NOMO-1 treated with dmso at 0.1 percent for 144 hours (cell line): ENCODE results near the gene DAD1.
A peak's percentile ranks its signal among the peaks of the same experiment; 100 is the strongest.
"Not testable (repeated sequence)": the region's sequence is repeated elsewhere in the genome, so short reads cannot be mapped to it uniquely, and the experiment has no call there.

ENCODE experiments used
- DNase-seq: peaks from one replicate; lab custom pipeline; 2025; ENCODE audit not compliant: unreplicated experiment; lab: John Stamatoyannopoulos, UW

Gene DAD1

GRCh38 chr14:22569106-22569736 is 19.8 kb downstream of the DAD1 start:
- DNase-seq: no peak

GRCh38 chr14:22567437-22567836 is 21.6 kb downstream of the DAD1 start:
- DNase-seq: no peak

DNA sequence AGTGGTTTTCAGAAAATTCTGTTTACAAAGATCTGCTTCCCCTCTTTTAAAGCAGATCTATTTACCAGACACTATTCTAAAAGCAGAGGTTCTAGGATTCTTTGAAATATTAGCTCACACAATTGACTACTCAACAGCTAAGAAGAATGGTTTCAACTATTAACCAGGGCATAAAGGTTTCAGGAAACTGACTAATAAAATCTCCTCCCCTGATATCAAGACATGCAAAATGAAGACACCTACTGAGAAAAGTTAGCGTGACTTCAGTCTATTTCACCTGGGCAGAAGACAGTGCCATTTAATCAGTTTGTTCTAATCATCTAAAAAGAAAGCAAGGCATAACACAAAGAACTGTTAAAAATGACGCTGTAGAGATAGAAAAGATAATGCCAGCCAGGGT is 22.2 kb downstream of the DAD1 start:
- DNase-seq: no peak

DNA sequence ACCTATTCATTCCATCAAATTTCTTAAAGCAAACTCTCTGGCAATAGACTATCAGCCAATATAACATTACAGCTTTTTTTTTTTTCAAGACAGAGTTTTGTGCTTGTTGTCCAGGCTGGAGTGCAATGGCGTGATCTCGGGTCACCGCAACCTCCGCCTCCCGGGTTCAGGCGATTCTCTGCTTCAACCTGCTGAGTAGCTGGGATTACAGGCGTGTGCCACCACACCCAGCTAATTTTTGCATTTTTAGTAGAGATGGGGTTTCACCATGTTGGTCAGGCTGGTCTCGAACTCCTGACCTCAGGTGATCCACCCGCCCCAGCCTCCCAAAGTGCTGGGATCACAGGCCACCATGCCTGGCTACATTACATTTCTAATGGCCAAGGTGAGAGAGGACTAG is 22.8 kb downstream of the DAD1 start:
- DNase-seq: not testable (repeated sequence)

GRCh38 chr14:22565391-22565945 is 23.6 kb downstream of the DAD1 start:
- DNase-seq: no peak

- DNase-seq: no peak
Measured at GRCh38 chr14:22564463-22564862, 24.6 kb downstream of the DAD1 start.

DNA sequence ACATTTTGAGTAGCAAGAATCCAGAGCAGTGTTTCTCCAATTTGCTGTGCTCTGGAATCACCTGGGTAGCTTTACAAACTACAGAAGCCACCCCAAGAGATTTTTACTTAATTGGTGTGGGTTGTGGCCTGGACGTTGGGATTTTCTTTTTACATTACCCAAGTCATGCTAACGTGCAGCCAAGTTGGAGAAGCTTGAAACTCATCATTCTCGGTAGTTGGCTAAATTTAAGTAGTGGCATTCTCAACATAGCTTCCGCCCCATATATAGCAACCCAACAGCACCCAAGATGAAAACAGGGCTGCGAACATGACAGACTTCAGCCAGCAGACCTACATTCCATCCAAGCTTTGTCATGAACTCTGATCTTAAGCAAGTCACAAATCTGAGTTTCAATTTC is 25.0 kb downstream of the DAD1 start:
- no peak for DNase-seq

DNA sequence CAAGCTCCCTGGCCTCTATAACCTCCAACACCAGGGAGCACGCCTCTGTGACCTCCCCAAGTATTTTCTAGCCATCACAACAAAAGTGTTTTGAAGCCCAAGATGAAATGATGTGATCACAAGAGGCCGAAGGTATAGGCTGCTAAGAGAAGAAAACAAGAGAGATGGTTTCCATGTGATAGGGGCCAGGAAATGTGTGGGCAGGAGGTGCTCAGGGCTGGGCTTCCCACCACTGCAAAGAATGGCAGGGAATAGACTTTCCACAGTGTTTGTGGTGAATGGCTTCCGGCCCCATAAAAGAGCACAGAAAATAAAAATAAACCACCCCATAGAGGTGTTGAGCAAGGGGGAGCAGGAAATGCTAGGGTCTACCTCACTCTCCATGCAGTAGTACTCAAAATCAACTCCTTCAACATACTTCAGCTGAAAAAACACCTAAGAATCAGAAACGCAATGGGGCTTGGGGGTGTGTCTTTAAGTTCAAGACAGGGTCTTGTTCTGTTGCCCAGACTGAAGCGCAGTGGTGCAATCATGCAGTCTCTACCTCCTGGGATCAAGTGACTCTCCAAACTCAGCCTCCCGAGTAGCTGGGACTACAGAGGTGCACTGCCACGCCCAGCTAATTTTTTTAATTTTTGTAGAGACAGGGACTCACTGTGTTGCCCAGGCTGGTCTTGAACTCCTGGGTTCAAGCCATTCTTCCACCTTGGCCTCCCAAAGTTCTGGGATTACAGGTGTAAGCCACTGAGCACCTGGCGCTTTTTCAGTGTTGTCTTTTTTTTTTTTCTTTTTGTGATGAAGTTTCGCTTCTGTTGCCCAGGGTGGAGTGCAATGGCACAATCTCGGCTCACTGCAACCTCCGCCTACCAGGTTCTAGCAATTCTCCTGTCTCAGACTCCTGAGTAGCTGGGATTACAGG is 27.1 kb downstream of the DAD1 start:
- DNase-seq: no peak

DNA sequence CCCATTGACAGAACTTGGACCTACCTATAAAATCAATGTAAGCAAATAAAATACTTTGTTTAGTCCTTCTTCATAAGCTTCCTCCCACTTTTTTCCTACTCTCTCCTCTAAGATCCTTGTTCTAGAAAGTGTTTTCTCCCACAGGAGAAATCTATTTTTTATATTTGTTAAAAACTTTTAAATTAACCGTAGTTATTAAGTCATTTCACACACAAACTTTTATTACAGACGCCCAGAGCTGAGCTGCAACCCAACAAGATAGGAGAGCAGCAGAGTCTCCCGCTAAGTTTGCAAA is 27.7 kb downstream of the DAD1 start:
- DNase-seq: no peak

- DNase-seq: no peak
Measured at GRCh38 chr14:22560662-22561365, 28.2 kb downstream of the DAD1 start.

GRCh38 chr14:22559041-22559440 is 30.0 kb downstream of the DAD1 start:
- no peak for DNase-seq

DNA sequence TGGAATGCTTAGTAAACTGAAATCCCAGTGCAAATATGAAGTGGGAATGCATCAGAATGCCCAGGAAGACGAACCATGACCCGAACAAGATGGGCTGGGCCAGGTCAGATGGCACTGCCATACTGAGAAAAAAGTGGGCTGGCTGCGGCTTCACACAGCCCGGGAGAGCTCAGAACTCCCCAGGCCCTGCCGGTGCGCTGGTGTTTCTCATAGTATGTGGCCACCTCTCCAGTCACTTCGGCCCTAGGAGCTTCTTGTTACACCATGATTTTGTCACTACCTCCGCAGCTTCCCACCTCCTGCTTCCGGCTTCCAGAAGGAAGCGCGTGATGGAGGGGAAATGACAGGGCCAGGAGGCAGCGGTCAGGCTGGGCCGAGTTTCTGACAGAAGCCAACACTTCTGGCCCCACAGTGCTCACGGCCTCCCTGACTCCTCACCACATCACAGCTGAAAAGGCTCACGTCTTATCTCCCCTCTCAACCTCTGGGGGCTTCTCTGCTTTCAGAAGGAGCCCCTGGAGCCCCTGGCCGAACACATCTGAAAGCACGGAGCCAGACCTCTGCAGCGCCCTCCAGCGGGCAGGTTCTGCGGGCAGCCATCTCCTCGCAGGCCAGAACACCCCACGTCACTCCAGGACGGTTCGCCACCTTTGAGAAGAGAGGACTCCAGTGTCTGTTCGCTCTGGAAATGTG is 30.7 kb downstream of the DAD1 start:
- no peak for DNase-seq

GRCh38 chr14:22557846-22558220 is 31.2 kb downstream of the DAD1 start:
- no peak for DNase-seq

GRCh38 chr14:22556990-22557623 is 31.9 kb downstream of the DAD1 start:
- DNase-seq: peak; percentile 67

DNA sequence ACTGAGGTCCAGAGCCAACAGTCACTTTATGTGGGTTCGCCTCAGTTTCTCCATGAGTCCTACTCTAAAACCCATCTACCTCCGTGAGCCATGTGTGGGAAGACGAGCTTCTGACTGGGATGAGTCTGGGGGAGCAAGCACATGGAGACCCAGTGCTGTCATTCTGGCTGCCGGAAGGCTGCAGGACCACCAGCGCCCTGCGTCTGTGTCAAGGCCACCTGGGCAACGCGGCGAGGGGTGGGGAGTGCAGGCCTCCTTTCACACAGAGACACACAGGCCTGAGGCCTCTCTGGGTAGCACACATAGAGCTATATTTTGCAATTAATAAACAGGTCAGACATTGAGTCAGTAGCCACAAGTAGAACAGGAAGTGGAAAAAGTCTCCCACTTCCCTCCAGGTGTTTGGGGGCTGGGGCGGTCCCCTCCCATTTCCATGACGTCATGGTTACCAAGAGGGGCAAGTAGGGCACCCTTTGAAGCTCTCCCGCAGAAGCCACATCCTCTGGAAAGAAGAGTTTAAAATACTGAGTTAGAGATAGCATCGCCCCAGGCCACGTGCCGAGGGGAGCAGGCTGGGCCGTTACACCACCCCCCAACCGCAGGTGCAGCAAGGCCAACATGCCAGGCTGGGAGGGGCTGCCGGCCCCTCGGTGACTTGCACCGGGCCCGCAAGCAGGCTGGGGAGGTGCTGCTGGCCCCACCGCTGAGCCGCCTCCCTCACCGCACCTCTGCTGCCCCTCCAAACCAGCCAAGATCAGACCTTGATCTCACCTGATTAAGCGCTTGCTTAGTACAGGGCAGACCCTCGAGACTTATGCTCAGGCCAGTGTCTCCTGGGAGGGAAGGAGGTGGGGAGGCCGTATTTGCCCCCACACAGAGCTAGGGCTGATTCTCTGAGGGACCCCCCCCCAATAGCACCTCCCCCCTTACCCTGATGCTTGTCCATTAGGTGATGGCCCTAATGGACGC is 32.7 kb downstream of the DAD1 start:
- DNase-seq: peak; percentile 83

- no peak for DNase-seq
Measured at GRCh38 chr14:22555384-22556011, 33.5 kb downstream of the DAD1 start.

- DNase-seq: no peak
Measured at GRCh38 chr14:22554498-22555383, 34.3 kb downstream of the DAD1 start.

GRCh38 chr14:22553861-22554497 is 35.0 kb downstream of the DAD1 start:
- not testable (repeated sequence) for DNase-seq
